Activated naive CD8-positive, alpha-beta T cell (primary cell): ENCODE results near the gene FADS6.
"Not testable (repeated sequence)": the region's sequence is repeated elsewhere in the genome, so short reads cannot be mapped to it uniquely, and the experiment has no call there.

Experiments used
- H3K27ac Mint-ChIP-seq: one replicate; pipeline ENCODE4 v1.8.0; 2021; ENCODE audit warnings: mixed read lengths
- H3K27me3 Mint-ChIP-seq: one replicate; pipeline ENCODE4 v1.8.0; 2021; ENCODE audit warnings: mixed read lengths
- H3K36me3 Mint-ChIP-seq: one replicate; pipeline ENCODE4 v1.8.0; 2021; ENCODE audit warnings: mixed read lengths
- H3K4me1 Mint-ChIP-seq: one replicate; pipeline ENCODE4 v1.8.0; 2021; ENCODE audit warnings: low read depth, mixed read lengths
- H3K4me3 Mint-ChIP-seq: one replicate; pipeline ENCODE4 v1.8.0; 2021; ENCODE audit warnings: mild to moderate bottlenecking, mixed read lengths
- H3K9me3 Mint-ChIP-seq: one replicate; pipeline ENCODE4 v1.8.0; 2021; ENCODE audit warnings: low read depth, mixed read lengths

The FADS6 gene

DNA sequence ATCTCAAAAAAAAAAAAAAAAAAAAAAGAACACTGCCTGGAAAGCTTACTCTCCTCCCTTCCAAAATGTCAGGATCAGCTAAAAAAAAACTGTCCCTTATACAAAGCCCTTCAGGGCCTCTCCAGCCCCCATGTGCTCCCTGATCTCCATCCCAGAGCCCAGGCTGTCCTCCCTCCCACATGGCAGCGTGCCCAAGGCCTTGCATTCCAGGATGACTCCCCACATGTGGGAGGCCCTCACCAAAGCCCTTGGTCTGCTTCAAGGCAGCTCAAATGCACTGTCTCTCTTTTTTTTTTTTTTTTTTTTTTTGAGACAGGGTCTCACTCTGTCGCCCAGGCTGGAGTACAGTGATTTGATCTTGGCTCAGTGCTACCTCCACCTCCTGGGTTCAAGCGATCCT, 22.9 kb downstream of the FADS6 start:
- Mint-ChIP-seq H3K27ac (no peak overlapping the region), H3K27me3 (no peaks in the 10 kb centered on the region), H3K36me3 (no peaks in the 10 kb centered on the region)

GRCh38 chr17:74870028-74870427, 23.4 kb downstream of the FADS6 start:
- H3K4me3 Mint-ChIP-seq, H3K27me3 Mint-ChIP-seq, H3K36me3 Mint-ChIP-seq, H3K27ac Mint-ChIP-seq, H3K9me3 Mint-ChIP-seq: not testable (repeated sequence)
- H3K4me1 Mint-ChIP-seq: peaks cover 18% of the 10 kb centered on the region

More for the DNA sequence above, 22.9 kb downstream of the FADS6 start:
- Mint-ChIP-seq H3K4me1 (peaks cover 18% of the 10 kb centered on the region), H3K9me3 (no peaks in the 10 kb centered on the region), H3K4me3 (no peak overlapping the region)

GRCh38 chr17:74868908-74869255, 24.6 kb downstream of the FADS6 start:
- H3K9me3 Mint-ChIP-seq: no peaks in the 10 kb centered on the region
- no peak overlapping the region for H3K4me3 Mint-ChIP-seq

GRCh38 chr17:74868251-74868907, 25.1 kb downstream of the FADS6 start:
- Mint-ChIP-seq H3K27ac (no peak overlapping the region), H3K4me1 (peaks cover 15% of the 10 kb centered on the region), H3K36me3 (peaks cover 5% of the 10 kb centered on the region), H3K4me3 (no peak overlapping the region), H3K9me3 (no peaks in the 10 kb centered on the region), H3K27me3 (no peaks in the 10 kb centered on the region)

More at GRCh38 chr17:74868908-74869255, 24.6 kb downstream of the FADS6 start:
- Mint-ChIP-seq H3K27me3 (no peaks in the 10 kb centered on the region), H3K36me3 (peaks cover 5% of the 10 kb centered on the region), H3K27ac (no peak overlapping the region), H3K4me1 (peaks cover 19% of the 10 kb centered on the region)

DNA sequence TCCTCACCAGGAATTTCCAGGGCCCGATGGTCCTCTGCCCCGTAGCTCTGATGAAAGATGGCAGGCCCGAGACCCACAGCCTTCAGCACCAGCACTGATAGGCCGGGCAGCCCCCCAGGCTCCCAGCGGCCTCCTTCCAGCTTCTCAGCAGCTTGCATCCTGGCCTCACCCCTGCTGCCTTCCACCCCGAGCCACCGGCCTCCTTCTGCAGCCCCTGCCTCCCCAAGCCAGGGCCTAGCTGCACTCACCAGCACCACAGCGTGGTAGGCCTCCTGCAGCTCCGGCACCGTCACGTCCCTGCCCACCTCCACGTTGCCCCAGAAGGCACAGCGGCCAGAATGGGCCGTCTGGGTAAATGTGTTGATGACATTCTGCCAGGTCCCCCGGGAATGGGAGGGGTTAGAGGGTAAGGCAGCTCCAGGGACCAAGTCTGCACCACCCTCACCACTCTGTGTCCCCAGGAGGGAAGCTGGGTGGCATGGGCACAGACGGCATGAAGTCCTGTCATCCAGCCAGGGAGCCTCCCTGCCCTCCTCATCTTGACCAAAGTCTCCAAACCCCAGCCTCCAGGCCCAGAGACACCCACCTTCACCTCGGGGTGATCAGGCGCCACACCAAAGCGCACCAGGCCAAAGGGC, 27.1 kb downstream of the FADS6 start:
- Mint-ChIP-seq H3K27me3 (no peaks in the 10 kb centered on the region), H3K36me3 (peaks cover 5% of the 10 kb centered on the region), H3K4me3 (no peak overlapping the region), H3K27ac (no peak overlapping the region), H3K9me3 (no peaks in the 10 kb centered on the region), H3K4me1 (peaks cover 8% of the 10 kb centered on the region)

- peaks cover 5% of the 10 kb centered on the region for H3K36me3 Mint-ChIP-seq
- H3K4me3 Mint-ChIP-seq: no peak overlapping the region
- H3K9me3 Mint-ChIP-seq: no peaks in the 10 kb centered on the region
- no peak overlapping the region for H3K27ac Mint-ChIP-seq
- no peaks in the 10 kb centered on the region for H3K27me3 Mint-ChIP-seq
- peaks cover 6% of the 10 kb centered on the region for H3K4me1 Mint-ChIP-seq
Observed at GRCh38 chr17:74865504-74866197, 27.8 kb downstream of the FADS6 start.

- Mint-ChIP-seq H3K9me3 (no peaks in the 10 kb centered on the region), H3K27me3 (no peaks in the 10 kb centered on the region), H3K4me3 (no peak overlapping the region), H3K36me3 (peaks cover 5% of the 10 kb centered on the region), H3K4me1 (peaks cover 8% of the 10 kb centered on the region), H3K27ac (no peak overlapping the region)
Observed at GRCh38 chr17:74864866-74865395, 28.5 kb downstream of the FADS6 start.

GRCh38 chr17:74864297-74864865, 29.1 kb downstream of the FADS6 start:
- no peak overlapping the region for H3K27ac Mint-ChIP-seq
- peaks cover 5% of the 10 kb centered on the region for H3K36me3 Mint-ChIP-seq
- no peaks in the 10 kb centered on the region for H3K27me3 Mint-ChIP-seq
- no peak overlapping the region for H3K4me3 Mint-ChIP-seq
- peaks cover 8% of the 10 kb centered on the region for H3K4me1 Mint-ChIP-seq
- no peaks in the 10 kb centered on the region for H3K9me3 Mint-ChIP-seq

DNA sequence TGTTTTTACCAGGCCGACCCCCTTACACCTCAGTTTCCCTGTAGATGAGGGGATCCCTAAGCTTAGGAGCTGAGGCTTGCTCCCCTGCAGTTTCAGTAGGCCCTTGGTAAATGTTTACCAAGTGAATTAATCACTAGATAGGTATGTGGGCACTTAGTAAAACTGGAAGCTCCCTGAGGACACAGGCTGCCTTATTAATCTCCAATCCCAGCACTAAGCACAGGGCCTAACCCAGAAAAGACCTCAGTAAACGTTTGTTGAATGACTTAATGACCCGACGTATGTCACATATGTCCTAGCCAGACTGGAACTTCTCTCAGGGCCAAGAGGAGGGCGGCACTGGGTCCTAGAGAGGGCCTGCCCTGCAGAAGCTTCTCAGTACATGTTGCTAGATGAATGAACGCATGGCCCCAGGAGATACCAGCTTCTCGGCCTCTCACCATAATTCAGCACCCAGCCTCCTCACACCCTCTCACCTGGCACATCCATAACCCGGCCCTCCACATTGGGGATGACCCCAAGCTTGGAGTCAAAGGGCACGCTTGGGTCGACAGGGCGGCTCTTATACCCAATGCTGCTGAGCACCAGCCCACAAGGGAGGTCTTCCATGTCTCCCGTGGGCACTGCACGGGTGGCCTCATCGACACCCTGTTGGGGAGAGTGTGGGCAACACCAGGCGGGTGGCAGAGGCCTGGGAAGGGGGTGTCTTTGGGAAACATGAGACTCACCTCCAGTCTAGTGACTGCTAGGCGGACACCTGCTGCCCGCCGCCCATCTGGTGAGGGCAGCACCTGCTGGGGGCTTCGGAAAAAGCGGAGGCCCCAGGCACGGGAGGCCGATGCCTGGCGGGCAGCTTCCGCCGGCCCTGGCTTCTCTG, 29.8 kb downstream of the FADS6 start:
- Mint-ChIP-seq H3K4me1 (peaks cover 12% of the 10 kb centered on the region), H3K4me3 (peak overlapping the region; percentile 59), H3K27me3 (peaks cover 6% of the 10 kb centered on the region), H3K27ac (no peak overlapping the region), H3K36me3 (peaks cover 5% of the 10 kb centered on the region), H3K9me3 (no peaks in the 10 kb centered on the region)

DNA sequence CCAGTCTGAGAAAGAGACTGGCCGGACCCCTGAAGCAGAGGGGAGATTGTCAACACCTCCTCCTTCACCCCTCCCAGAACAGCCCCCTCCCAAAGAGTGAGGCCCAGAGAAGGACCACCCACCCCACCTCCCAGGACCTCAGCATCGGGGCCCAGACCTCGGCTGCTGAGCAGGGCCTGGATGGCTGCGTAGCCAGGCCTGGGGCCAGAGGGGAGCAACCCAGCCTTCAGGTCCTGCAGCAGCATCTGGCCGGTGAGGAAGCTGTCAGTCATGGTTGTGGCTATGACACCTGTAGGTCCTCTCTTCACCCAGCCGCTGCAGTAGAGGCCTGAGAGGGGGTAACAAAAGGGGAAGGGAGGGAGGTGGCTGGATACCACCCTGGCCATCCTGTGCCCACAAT, 30.5 kb downstream of the FADS6 start:
- Mint-ChIP-seq H3K9me3 (no peaks in the 10 kb centered on the region), H3K4me3 (no peak overlapping the region), H3K36me3 (peaks cover 5% of the 10 kb centered on the region), H3K27ac (no peak overlapping the region), H3K27me3 (peaks cover 9% of the 10 kb centered on the region), H3K4me1 (peaks cover 12% of the 10 kb centered on the region)

DNA sequence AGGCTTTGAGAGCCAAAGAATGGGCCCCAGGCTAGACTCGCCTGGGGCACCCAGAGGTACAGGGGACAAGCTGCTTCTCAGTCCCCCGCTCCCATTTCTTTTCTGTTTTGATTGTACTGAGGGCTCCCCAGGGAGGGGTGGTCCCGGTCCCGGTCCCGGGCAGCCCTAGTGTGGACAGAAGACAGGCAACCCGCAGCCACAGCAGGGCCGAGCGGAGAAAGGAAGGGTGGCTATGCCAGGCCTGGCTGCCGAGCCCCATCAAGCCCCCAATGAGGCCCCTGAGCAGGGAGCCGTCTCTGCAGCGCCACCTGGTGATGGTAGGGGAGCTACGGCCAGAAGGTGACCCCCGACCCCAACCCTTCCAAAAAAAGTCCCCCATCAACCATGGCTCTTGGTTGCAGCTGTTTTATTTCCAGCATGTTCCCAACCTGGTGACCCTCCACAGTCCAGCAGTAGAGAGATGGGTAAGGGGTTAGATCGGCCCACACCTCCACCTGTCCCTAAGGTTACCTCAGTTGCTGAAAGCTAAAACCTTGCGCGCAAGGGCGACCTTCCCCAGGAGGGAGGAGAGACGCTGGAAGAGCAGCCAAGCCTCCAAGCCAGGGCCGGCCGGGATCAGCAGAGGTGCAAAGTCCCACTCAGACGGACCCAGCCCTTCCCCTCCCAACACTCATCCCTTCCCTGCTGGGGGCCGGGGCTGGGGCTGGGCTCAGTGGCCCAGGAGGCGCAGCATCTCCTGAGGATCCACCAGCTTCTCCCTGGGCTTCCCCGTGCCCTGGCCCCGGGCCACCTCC, 31.1 kb downstream of the FADS6 start:
- H3K9me3 Mint-ChIP-seq: no peaks in the 10 kb centered on the region
- H3K27me3 Mint-ChIP-seq: peaks cover 13% of the 10 kb centered on the region
- peaks cover 5% of the 10 kb centered on the region for H3K36me3 Mint-ChIP-seq
- peaks cover 12% of the 10 kb centered on the region for H3K4me1 Mint-ChIP-seq
- H3K27ac Mint-ChIP-seq: no peak overlapping the region
- peak overlapping the region; percentile 65 for H3K4me3 Mint-ChIP-seq

DNA sequence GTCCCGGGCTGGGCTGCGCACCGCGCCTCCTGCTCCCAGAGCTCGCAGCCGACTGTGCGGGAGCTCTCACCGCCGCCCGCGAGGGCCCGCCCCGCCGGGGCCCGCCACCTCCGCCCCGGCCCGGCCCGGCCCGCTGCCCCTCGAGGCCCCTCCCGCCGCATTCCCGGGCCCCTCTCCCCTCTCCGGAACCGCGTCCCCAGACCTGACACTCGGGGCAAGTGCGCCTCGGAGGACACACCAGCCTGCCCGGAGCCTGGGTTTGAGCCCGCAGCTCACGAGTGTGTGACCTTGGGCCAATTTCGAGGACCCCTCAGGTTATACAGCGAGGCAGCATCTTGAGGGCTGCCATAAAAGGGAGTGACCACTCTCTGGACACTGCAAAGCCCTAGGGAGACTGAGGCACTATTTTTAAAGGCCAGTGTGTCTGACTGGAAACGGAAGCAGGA, 31.7 kb downstream of the FADS6 start:
- H3K27ac Mint-ChIP-seq: no peak overlapping the region
- peaks cover 12% of the 10 kb centered on the region for H3K4me1 Mint-ChIP-seq
- H3K36me3 Mint-ChIP-seq: peaks cover 5% of the 10 kb centered on the region
- peak overlapping the region; percentile 65 for H3K4me3 Mint-ChIP-seq
- H3K9me3 Mint-ChIP-seq: no peaks in the 10 kb centered on the region
- peaks cover 14% of the 10 kb centered on the region for H3K27me3 Mint-ChIP-seq

- Mint-ChIP-seq H3K36me3 (peaks cover 5% of the 10 kb centered on the region), H3K27me3 (peaks cover 16% of the 10 kb centered on the region), H3K27ac (no peak overlapping the region), H3K4me1 (peaks cover 12% of the 10 kb centered on the region), H3K9me3 (no peaks in the 10 kb centered on the region), H3K4me3 (peak overlapping the region; percentile 27)
Observed at GRCh38 chr17:74860872-74861661, 32.4 kb downstream of the FADS6 start.
